K562 (cell line): ENCODE results near the gene RASL11A. TPM values are rescaled to one million over a fixed set of nuclear protein-coding genes. Genes with fewer than 3 reads are reported as not detected.

Source experiments
- ASH1L ChIP-seq: fragments of 450-650 bp; IDR thresholded peaks from 2 replicates; pipeline ENCODE4 v1.6.1; 2018; ENCODE audit warnings: borderline replicate concordance, mild to moderate bottlenecking, low read depth; ENCODE audit not compliant: partially characterized antibody
- ATF6 ChIP-seq: sonication (generic); formaldehyde crosslinking; IDR thresholded peaks from 2 replicates; pipeline ENCODE4 v1.4.0; 2020; ENCODE audit warnings: mild to moderate bottlenecking, missing genetic modification reagents
- BCOR ChIP-seq: fragments of 450-650 bp; IDR thresholded peaks from 2 replicates; pipeline ENCODE4 v1.6.1; 2016
- DIDO1 ChIP-seq: fragments of 450-650 bp; IDR thresholded peaks from 2 replicates; pipeline ENCODE4 v1.6.1; 2016; ENCODE audit warnings: low read depth, missing biosample characterization, missing genetic modification characterization
- ETS2 ChIP-seq: IDR thresholded peaks from 2 replicates; pipeline ENCODE4 v1.6.1; 2016; ENCODE audit warnings: borderline replicate concordance, missing genetic modification characterization, mild to moderate bottlenecking, moderate library complexity, missing compliant biosample characterization; ENCODE audit not compliant: poor library complexity, severe bottlenecking
- GMEB1 ChIP-seq: fragments of 250-450 bp; sonication (Bioruptor Pico); IDR thresholded peaks from 2 replicates; pipeline ENCODE4 v1.4.0; 2020; ENCODE audit warnings: mild to moderate bottlenecking
- MXI1 ChIP-seq: IDR thresholded peaks from 2 replicates; pipeline ENCODE4 v1.6.1; 2011; ENCODE audit warnings: low read depth, mild to moderate bottlenecking, improper control_type of control experiment, low read length
- RFX7 ChIP-seq: fragments of 250-450 bp; sonication (Bioruptor Pico); IDR thresholded peaks from 2 replicates; pipeline ENCODE4 v1.5.1; 2021; ENCODE audit warnings: mild to moderate bottlenecking
- RUNX1 ChIP-seq: sonication (generic); IDR thresholded peaks from 2 replicates; pipeline ENCODE4 v1.6.1; 2016; ENCODE audit warnings: antibody characterized with exemption, low read depth
- STAT5B ChIP-seq: fragments of 250-450 bp; sonication (Bioruptor Pico); IDR thresholded peaks from 2 replicates; pipeline ENCODE4 v1.8.0; 2021; ENCODE audit warnings: mild to moderate bottlenecking, inconsistent platforms
- TCFL5 ChIP-seq: fragments of 250-450 bp; sonication (Bioruptor Pico); conservative IDR thresholded peaks from 2 replicates; pipeline ENCODE4 v1.6.1; 2021; ENCODE audit warnings: mild to moderate bottlenecking, moderate library complexity, matching md5 sums
- U2AF2 ChIP-seq: fragments of 200-400 bp; formaldehyde crosslinking; optimal IDR thresholded peaks from 2 replicates; pipeline ENCODE3; 2017; ENCODE audit warnings: low read depth, mild to moderate bottlenecking, low read length
- YY1 ChIP-seq, 3 experiments: IDR thresholded peaks; 2 replicates each; pipeline ENCODE4 v1.6.1; 2011; ENCODE audit warnings: low read length in 2 of 3, mild to moderate bottlenecking in 2 of 3, moderate library complexity in 2 of 3, borderline replicate concordance in 1 of 3, control low read depth in 1 of 3, low read depth in 1 of 3; ENCODE audit not compliant: insufficient read depth in 3 of 3, insufficient replicate concordance in 2 of 3, control insufficient read depth in 1 of 3, insufficient read length in 1 of 3; ENCODE audit errors: extremely low read depth in 1 of 3
- ZBTB9 ChIP-seq: fragments of 450-650 bp; formaldehyde crosslinking; IDR thresholded peaks from 2 replicates; pipeline ENCODE4 v1.4.0; 2020; ENCODE audit warnings: mild to moderate bottlenecking, moderate library complexity
- ZNF57 ChIP-seq: fragments of 450-650 bp; formaldehyde crosslinking; IDR thresholded peaks from 2 replicates; pipeline ENCODE4 v1.4.0; 2020; ENCODE audit warnings: mild to moderate bottlenecking, moderate library complexity
- ZNF655 ChIP-seq: fragments of 250-450 bp; sonication (Bioruptor Pico); IDR thresholded peaks from 2 replicates; pipeline ENCODE4 v1.5.0; 2021
- polyA plus RNA-seq, 8 experiments: library from polyadenylated mRNA; depleted of rRNA in 4 of 8; stranded (reverse) in 5 of 8; unstranded in 3 of 8; fragments of >200 nt; fragmentation: Nextera tagmentation in 2 of 8; fragmentation: Illumina TruSeq in 1 of 8; extraction: Ambion mirVana in 2 of 8; extraction: Trizol in 1 of 8; gene quantifications; 2 replicates each; pipeline versions ENCODE4 v1.2.1 to v1.2.3, GENCODE V29; 2011 to 2014; ENCODE audit warnings: inconsistent platforms in 1 of 8, missing spikeins in 1 of 8
- total RNA-seq, 7 experiments: library from RNA; depleted of rRNA in 6 of 7; stranded (reverse); fragments of >200 nt in 6 of 7; fragmentation: Illumina TruSeq in 2 of 7; extraction: Trizol in 2 of 7; gene quantifications; 2 replicates each; pipeline versions ENCODE4 v1.2.1 to v1.2.3, GENCODE V29; 2011 to 2021; ENCODE audit warnings: low replicate concordance in 1 of 7

The RASL11A gene
- total and polyA plus RNA-seq, 9 of the 15 experiments (the other 6 are each of a cell fraction or from before 2014, with no cell fraction given): 0.11 to 2.2 (median 1.5) TPM; not detected in 1

GRCh38 chr13:27270594-27271520 lies at the start of gene RASL11A (continued):
- TF ChIP-seq ATF6 (CRISPR knock-in tag): no peak
- no peak for TF ChIP-seq ETS2 (tag)
- TF ChIP-seq ZBTB9 (CRISPR knock-in tag): no peak
- TF ChIP-seq RFX7 (CRISPR knock-in tag): no peak
- TF ChIP-seq ZNF57 (CRISPR knock-in tag): no peak
- TF ChIP-seq ZNF655 (CRISPR knock-in tag): no peak
- TF ChIP-seq RUNX1: no peak
- TF ChIP-seq TCFL5: no peak
- no peak for TF ChIP-seq MXI1
- no peak for TF ChIP-seq YY1 (IDR thresholded peaks at IDR 0.05; ENCODE audit: borderline replicate concordance in 1 of 3, control insufficient read depth in 1 of 3, extremely low read depth in 1 of 3, insufficient read depth in 3 of 3, insufficient read length in 1 of 3, insufficient replicate concordance in 2 of 3, low read depth in 1 of 3, low read length in 2 of 3)
- no peak for TF ChIP-seq U2AF2
- no peak for TF ChIP-seq BCOR
- no peak for TF ChIP-seq STAT5B
- TF ChIP-seq GMEB1 (CRISPR knock-in tag): no peak
- no peak for TF ChIP-seq ASH1L
- no peak for TF ChIP-seq DIDO1 (tag)
